GM10266 (cell line): ENCODE results near the gene DENND1C.
A peak's percentile ranks its signal among the peaks of the same experiment; 100 is the strongest.

Experiments used
- DNase-seq: peaks from one replicate; pipeline ENCODE4 v3.0.0; 2012; ENCODE audit errors: extremely low spot score
- CTCF ChIP-seq: IDR thresholded peaks from 2 replicates; pipeline ENCODE4 v1.5.1; 2012; ENCODE audit warnings: mild to moderate bottlenecking, low read depth; ENCODE audit not compliant: control insufficient read depth, insufficient read depth; ENCODE audit errors: missing control alignments

The DENND1C gene

DNA sequence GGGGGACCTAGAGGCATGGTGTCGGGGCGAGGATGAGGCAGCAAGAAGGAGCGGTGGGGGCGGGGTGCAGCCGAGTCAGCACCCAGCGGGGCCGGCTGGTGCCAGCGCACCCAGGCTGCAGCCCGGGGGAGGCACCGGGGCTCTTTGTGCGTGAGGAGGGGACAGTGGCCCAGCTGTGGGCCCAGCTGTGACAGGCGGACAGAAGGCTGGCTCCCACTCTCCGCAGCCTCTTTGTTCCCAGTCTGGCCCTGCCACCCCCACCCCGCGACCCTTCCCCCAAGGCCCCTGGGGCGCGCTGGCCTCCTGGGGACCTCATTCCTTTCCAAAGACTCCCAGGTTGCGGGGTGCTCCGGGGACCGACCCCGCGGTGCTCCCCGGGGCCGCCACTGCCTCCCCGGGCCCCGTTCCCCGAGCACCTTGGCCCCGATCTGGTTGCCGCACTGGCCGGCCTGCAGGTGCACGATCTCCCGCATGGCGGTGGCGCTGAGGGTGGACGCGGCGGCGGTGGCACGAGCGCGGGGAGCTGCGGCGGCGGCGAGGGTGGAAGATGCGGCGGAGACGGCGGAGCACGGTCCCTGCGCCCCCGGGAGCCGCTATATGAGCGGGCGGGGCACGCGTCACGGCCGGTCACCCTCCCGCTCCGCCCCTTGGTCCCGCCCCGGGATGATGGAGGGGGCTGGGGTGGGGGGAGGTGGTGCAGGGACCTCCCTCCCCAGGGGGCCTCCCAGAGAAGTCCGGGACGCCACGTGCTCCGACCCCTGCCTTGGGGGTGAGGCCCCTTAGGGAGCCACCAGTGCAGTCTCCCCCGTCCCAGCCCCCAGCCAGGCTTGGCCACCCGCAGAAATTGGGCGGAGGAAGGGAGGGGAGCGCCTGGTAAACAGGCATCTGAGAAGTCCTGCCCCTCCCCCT, 20.4 kb upstream of the DENND1C start, which contains the start of gene TUBB4A:
Gene TUBB4A (minus strand): TSS at position 570 of the 909 bp plus-strand sequence. CDS start 97 bp downstream, at position 473.
- TF ChIP-seq CTCF, result no peak
- peak; percentile 85 for DNase-seq

GRCh38 chr19:6500837-6501739, 19.5 kb upstream of the DENND1C start:
- DNase-seq, result no peak
- no peak for TF ChIP-seq CTCF

DNA sequence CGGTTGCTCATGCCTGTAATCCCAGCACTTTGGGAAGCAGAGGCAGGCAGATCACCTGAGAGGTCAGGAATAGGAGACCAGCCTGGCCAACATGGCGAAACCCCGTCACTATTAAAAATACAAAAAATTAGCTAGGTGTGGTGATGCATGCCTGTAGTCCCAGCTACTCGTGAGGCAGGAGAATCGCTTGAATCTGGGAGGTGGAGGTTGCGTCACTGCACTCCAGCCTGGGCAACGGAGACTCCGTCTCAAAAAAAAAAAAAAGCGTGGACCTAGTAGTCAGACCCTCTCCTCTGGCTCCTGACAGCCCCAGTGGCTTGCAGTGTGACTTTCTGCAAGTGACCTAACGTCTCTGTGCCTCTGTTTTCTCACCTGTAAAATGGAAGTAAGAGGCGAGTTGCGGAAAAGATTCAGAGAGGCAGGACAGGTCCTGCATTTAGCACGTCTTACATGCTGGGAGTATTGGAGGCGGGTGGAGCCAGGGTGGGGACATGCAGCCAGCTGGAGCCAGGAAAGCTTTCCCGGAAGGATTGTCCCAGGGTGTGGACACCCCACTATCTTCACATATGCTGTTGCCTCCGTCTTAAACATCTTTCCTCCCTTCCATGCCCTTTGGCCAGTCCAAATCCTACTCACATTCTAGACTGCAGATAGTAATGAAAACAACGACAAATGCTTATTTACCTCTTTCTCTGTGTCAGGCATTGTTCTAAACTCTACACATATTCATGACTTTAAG, 17.6 kb upstream of the DENND1C start:
- no peak for DNase-seq
- TF ChIP-seq CTCF, result no peak

DNA sequence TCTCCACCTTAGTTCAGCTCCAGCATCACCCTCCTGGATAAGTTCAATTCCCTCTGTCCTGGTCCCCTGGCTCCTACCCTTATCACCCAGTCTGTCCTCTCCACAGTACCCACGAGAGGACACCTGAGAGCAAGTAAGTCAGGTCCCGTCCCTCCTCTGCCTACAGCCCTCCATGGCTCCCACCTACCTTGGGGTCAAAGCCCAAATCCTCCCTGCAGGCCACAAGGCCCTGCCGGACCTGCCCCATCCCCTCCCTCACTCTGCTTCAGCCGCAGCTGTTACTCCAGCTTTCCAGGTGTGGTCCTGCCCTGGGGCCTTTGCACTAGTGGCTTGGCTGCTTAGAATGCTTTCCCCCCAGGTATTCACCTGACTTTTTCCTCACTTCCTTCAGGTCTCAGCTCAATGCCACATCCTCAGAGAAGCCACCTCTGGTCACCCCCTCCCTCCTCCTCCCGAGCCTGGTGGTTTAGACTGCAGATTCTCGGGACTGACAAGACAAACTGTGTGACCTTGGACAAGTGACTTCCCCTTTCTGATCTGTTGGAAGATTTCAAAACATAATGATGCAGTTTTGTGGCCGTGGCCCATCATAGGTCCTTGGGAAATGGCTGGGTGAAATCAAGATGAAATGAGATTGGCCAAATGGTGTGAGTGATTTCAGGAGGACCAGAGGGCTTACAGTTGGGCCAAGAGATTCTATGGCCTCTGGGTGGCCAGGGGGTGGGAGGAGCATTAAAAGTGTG, 16.9 kb upstream of the DENND1C start:
- no peak for TF ChIP-seq CTCF
- no peak for DNase-seq

- peak; percentile 12 for DNase-seq
- TF ChIP-seq CTCF, result no peak
Observed at GRCh38 chr19:6495947-6496346, 14.4 kb upstream of the DENND1C start.

GRCh38 chr19:6494438-6495036, 12.9 kb upstream of the DENND1C start:
- no peak for TF ChIP-seq CTCF
- peak; percentile 3 for DNase-seq
